ENCODE results near the gene ZNF135.

ZNF135 gene

DNA sequence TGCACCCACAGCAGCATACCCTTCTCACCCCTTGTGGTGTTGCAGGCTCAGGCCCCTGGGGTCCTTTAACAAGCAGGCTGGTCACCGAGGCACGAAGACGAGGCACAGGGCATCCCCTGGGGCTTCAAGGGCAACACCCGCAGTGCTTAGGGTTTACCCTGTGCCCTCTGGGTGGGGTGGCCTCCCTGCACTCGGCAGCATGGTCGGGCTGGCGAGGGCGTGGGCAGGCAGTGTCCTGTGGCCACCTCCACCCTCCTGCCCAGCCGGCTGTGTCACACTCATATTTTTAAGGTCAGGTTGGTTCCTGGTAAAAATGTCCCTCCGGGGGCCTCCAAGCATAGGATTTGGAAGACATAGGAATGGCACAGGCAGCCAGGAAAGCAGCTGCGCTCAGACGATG is 11.4 kb upstream of the ZNF135 start:
- no peak for DNase-seq

DNA sequence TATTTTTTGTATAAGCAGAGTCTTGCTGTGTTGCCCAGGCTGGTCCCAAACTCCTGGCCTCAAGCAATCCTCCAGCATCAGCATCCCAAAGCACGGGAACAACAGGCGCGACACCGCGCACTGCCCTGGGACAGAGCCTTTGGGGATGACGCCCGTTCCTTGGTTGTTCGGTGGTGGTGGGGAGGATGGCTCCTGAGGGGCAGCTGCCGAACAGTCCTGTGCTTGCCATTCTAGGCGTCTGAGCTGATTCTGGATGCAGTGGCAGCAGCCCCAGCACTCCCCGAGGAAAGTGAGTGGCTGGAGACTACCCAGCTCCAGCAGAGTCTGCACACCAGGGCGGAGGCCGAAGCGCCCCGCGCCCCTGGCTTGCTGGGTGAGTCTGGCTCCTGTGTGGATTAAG is 6.8 kb upstream of the ZNF135 start:
- DNase-seq, result no peak

DNA sequence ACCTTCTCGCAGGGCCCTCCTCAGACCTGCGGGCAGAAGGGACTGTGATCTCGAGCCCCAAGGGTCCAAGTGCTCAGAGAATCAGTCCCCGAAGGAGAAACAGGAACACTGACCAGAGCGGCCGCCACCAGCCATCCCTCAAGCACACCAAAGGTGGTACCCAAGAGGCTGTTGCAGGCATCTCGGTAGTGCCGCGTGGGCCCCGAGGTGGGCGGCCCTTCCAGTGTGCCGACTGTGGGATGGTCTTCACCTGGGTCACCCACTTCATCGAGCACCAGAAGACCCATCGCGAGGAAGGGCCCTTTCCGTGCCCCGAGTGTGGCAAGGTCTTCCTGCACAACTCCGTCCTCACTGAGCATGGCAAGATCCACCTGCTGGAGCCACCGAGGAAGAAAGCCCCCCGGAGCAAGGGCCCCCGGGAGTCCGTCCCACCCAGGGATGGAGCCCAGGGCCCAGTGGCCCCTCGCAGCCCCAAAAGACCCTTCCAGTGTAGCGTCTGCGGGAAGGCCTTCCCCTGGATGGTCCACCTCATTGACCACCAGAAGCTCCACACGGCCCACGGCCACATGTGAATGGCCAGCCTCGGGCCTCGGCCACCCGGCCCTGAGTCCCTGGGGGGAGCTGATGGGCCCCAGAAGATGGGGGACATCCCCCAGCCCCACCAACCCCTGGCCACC is 5.5 kb upstream of the ZNF135 start:
- no peak for DNase-seq

DNA sequence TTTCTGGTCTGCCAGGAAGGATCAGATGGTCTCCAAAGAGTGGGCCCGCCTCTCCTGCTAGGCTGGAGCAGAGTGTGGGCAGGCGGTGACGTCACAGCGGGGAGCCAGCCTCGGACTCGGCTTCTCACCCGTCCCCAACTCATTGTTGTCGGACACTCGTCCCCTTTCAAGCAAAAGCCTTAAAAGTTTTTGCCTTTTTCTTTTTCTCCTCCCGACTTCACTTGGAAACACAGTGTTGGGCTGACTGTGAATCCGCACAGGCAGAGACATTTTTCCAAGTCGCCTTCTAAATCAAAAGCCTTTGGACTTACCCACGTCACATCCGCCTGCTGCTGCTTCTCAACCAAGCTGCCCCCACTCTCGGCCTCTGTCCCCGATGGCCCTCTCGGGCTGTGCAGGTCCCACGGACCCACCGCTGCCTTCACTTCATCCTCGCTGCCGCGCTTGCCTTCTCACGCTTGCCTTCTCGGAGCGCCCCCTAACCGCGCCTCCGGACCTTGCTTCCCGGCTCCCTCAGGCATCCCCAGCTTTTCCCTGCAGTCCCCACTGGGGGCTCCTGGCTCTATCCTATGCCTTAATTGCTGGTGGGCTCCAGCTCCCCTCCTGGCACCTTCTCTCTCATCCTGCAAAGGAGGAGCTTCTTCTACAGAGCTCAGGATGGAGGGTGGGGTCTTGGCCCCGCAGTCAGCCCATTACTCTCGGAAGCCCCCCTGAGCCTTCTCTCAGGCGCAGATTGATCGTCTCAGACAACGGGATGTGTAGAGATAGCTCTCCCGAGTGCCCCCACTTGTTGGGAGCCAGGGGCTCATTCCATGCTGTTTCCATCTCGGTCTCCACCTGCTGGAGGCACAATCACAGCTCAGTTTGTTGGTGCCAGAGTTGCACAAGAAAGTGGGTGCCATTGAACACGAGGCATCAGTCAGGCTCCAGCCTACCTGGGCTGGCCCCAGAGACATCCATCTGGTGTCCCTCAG is 3.9 kb upstream of the ZNF135 start:
- DNase-seq, result no peak

DNA sequence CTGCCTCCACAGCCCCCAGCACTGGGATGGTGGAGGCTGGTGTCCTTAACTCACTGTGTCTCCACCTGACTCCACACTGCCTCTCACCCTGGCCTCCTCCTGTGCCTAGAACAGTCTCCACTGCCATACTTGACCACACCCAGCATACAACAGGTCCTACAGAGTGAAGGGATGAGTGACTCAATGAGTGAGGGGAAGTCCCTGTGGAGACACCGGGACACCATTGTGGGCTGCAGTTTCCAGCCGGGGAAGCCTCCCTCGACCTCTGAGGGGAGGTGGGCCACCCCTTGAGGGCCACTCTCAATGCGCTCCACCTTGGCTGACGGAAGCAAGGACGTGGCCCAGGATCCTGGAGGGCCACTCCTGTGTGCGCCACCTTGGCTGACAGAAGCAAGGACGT is 2.8 kb upstream of the ZNF135 start:
- no peak for DNase-seq

DNA sequence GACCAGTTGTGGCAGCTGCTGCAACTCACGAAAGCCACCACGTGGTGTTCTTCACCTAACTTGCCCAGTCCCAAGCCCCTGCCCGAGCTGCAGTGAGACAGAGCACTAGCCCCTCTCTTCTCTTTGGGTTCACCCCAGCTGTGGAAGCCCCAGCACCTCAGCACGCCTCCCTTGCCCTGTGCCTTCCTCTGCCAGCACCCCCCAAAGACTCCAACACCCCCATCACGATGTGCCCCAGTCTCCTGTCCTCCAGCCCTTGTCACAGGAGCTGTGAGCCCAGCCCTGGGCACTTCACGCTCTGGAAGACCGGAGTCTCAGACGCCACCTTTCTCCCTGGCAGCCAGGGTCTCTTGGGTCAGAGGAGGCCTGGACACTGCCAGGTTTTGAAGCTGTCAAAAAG is 2.2 kb upstream of the ZNF135 start:
- DNase-seq, result no peak

DNA sequence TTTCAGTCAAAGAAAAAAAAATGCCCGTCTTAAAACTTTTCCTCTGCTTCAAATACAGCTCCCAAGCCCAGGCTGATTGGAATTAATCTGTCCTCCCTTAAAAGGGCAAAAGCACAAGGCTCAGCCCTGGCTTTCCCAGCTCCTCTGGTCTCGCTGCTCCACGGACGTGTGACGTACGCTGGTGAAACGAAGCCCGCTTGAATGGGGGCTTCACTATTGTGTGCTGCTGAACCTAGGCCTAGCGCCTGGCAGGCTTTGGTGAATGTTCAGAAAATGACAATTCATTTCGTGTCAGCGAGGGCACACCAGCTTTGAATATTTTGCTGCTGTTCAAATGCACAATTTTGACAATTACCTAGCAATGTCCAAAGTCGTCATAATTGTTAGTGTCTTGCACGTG is 615 bp upstream of the ZNF135 start:
- no peak for DNase-seq

DNA sequence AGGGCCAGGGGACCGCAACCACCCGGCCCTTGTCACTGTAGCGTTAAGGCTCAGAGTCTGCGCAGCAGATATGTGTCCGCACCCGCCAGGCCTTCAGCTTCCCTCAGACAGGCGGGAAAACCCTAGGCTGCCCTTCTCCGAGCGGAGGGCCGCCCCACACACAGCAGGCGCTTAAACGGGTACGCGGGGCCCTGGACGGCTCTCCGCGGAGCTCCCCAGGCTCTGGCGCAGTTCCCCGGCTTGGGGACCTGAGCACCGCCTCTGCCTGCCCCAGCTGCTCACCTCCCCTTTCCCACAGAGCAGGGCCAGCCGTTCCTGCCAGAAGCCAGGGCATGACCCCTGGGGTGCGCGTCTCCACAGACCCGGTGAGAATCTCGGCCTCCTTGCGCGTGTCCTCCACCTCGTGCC is 593 bp downstream of the ZNF135 start:
- DNase-seq, result no peak

DNA sequence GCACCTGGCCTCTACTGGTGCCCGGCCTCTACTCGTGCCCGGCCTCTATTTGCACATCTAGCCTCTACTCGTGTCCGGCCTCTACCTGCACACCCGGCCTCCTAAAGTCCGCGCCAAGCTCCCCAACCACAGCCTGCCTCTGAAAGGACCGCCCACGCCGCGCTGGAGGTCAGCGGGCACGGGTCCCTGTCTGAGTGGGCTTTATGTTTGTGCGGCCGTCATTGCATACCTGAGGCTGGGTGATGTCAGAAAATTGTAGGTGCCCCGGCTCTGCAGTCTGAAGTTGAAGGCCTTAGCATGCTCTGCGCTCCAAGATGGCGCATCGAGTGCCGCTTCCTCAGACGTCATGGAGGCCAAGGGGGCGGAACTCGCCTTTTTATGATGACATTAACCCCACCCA is 1.1 kb downstream of the ZNF135 start:
- DNase-seq, result no peak

DNA sequence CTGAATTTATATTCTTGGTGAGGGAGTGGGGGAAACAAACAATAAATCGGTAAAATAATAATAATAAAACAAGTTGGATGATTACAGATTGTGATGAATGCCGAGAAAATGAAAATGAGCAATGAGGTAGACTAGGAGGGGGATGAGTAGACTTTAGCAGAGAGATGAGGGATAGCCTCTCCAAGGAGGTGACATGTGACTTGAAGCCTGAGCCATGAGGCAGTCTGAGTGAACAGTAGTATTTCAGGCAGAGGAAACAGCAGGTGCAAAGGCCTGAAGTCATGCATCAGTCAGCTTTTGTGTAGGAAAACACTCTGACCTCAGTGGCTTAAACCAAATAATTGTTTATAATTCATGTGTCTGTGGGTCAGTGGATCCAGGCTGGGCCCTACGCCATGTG is 4.6 kb downstream of the ZNF135 start:
- DNase-seq, result no peak

DNA sequence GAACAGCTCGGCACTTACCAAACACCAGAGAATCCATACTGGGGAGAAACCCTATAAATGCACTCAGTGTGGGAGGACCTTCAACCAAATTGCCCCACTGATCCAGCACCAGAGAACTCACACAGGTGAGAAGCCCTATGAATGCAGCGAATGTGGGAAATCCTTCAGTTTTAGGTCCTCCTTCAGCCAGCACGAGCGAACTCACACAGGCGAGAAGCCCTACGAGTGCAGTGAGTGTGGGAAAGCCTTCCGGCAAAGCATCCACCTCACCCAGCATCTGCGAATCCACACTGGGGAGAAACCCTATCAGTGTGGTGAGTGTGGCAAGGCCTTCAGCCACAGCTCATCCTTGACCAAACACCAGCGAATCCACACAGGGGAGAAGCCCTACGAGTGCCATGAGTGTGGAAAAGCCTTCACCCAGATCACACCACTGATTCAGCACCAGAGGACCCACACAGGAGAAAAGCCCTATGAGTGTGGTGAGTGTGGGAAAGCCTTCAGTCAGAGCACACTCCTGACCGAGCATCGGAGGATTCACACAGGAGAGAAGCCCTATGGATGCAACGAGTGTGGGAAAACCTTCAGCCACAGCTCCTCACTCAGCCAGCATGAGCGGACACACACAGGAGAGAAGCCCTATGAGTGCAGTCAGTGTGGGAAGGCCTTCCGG is 8.3 kb downstream of the ZNF135 start:
- no peak for DNase-seq

DNA sequence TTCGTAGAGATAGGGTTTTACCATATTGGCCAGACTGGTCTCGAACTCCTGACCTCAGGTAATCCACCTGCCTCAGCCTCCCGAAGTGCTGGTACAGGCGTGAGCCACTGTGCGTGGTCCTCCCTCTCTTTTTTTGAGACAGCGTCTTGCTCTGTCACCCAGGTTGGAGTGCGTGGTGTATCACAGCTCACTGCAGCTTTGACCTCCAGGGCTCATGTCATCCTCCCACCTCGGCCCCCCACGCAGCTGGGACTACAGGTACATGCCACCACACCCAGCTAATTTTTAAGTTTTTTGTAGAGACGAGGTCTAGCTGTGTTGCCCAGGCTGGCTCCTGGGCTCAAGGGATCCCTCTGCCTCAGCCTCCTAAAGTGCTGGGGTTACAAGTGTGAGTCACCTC is 20.7 kb downstream of the ZNF135 start:
- no peak for DNase-seq

DNA sequence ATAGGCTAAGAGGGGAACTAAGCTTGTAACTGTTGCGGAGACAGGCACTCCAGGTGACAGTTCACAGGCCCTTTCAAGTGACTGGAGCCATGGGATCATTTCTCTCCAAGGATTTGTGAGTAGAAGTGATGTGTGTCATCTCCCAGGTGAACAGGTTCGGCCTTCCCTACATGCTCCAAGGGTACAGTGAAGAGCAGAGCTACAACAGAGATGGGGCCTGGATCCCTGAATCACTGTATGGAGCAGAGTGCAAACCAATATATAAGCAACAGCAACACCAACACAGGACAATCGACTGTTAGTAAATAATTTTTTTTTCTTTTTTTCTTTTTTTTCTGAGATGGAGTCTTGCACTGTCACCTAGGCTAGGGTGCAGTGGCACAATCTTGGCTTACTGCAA is 23.9 kb downstream of the ZNF135 start:
- DNase-seq, result no peak

DNA sequence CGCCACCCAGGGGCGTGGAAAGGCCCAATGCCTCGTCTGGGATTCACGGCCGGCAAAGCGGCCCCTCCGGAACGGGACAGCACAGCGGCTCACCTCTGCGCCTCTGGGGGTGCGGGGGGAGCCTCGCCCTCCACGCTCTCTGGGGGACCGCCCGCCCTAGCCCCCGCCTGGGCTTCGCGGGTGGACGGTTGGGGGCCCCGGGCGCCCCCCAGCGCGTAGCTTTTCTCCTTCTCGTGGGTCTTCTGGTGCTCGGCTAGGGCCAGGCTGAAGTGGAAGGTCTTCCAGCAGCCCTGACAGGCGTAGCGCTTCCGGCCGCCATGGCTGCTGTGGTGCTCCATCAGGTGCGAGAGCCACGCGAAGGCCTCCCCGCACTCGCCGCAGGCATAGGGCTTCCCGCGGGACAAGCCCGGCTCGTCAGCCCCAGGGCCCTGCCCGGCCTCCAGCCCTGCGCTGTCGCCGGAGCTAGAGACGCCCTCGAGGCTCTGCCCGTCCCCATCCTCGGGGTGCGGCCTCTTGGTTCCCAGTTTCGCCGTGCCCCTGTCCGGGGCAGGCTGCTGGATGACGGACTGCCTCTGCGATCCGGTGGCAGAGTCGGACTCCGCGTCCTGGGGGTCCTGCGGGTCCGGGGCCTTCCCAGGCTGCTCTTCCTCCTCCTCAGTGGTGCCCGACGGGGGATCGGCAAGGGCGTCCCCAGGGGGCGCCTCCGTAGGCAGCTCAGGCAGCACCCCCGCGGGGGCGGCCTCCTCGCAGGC is 25.7 kb downstream of the ZNF135 start:
- no peak for DNase-seq

DNA sequence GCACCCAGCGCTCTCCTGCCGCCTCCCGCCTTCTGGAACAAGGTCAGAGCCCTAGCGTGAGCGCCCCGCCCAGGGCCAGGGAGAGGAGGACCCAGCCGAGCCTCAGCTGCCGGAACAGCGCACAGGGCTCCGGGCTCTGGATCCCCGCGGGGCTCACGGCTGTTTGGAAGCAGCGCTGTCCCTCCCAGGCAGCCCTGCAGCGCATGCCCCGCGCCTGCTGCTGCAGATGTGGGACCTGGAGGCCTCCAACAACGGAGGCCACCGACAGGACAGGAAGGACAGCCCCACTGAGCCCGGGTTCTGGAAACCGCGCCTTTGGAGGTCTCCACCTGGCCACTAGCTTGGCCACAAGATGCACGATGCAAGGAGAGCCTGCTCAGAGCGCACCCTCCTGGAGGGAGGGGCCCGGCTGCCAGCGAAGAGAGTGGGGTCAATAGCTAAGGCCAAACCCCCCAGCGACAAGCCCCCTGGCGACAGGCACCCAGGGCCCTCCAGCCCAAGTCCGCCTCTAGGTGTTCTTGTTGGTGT is 26.3 kb downstream of the ZNF135 start:
- no peak for DNase-seq

DNA sequence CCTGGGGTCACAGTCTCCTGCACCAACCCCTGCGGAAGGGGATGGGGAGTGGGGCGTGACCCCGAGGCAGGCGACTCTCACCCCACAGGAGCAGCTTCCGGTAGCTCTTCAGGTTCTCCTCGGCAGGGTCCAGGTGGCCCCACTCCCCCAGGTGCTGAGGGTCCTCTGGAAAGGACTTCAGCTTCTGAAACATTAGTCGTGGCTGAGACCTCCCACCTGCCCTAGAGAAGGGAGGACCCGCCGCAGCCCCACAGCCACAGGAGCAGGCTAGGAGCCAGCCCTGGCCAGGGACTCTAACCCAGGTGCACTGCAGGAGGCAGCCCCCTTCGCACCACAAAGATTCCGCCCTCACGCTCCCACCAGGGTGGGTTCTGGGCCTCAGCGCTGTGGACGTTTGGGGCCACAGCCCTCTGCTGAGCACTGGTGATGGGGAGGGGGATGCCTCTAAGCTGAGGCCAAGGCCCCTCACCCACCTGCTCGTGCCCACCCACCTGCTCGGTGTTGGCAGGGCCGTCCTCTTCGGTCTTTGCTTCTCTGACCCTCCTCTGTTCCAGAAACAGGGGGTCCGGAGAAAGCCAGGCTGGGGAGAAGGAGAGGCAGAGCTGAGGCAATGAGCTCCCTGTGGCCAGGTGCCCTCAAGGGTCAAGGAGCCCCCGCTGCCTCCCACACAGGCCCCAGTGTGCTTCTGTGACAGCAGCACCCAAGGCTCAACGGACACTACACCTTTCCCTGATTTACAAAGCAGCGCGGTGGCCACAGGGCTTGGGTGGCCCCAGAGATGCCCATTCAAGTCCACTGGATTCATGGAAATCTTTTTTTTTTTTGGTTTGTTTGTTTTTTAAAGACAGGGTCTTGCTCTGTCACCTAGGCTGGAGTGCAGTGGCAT is 28.0 kb downstream of the ZNF135 start:
- DNase-seq, result no peak

DNA sequence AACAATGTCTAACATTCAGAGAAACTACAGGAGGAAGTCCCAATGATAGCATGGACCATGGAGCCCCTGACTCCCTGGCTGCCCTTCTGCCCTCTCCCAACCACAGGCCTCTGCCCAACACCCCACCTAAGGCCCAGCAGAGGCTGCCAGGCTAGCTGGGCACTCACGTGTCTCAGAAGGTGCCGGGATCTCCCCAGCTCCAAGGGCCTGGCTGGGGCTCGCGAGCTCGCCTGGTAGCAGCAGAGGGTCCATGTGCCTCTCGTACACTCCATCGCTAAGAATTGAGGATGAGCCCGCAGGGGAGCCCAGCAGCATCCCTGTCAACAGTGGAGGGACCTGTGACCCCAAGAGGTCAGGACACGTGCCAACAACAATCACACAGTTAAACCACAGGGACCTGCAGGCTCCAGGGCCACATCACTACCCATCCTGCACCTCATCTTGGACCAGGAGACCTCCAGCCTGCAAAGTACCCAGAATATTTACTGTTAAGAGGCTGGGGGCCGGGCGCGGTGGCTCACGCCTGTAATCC is 29.5 kb downstream of the ZNF135 start:
- DNase-seq, result no peak

DNA sequence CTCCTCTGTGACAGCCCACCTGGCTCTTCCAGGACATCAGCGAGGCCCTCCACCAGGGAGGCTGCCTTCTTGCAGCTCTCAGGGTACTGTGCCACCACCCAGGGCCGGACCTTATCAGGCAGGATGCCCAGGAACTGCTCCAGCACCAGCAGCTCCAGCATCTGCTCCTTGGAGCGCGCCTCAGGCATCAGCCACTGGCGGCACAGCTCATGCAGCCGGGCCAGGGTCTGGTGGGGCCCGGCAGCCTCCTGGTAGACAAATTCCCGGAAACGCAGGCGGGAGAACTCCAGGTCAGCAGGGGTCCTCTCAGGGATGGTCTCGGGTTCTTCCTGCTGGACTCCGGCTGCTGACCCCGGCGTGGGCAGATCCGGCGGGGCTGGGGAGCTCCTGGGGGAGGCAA is 30.8 kb downstream of the ZNF135 start:
- DNase-seq, result no peak

DNA sequence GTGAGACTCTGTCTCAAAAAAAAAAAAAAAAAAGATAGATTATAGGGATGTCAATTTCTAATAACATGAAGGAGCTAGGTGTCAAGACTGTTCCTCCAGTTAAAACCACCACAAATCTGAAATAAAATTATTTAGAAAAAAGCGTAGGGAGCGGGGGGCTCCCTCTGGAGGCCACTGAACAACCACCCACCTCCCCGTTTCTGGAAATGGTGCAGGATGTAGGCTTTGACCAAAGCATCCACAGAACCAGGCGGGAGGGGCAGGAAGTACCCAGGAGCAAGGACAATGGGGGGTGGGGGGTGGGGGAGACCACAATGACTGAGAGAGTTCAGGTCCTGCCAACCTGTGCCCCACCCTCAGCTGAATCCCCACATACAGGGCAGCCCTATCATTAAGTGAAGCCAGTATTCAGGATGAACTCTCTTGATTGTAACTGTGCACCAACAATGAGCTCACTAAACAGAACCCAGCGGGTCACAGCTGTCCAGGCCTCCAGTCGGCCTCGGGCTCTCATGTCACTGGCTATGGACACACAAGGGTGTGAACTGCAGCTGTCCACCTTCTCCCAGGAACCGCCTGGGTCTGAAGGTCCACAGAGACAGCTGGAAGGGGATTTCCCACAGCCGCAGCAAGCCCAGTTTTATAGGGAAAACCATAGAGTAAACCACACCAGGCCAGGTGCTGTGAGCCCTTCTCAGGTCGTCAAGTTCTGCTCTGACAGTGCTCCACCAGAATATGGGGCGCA is 32.3 kb downstream of the ZNF135 start:
- DNase-seq, result no peak

DNA sequence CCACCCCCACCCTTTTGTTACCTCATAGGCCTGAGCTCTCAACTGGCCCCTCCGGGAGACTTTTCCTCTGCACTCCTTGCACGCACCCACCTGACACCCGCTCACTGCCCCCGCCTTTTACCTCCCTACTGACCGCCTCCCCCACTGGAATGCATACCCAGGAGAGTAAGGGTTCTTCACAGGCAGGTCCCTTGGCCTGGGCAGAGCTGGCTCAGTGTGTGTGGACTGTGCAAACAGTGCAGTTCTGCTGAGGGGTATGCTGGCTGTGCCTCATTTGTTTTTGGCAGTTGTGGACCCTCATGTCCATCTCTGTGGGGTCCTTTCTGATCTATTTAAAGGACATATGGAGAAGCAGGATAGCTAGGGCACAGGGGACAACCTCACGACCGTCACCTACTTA is 34.0 kb downstream of the ZNF135 start:
- DNase-seq, result no peak

DNA sequence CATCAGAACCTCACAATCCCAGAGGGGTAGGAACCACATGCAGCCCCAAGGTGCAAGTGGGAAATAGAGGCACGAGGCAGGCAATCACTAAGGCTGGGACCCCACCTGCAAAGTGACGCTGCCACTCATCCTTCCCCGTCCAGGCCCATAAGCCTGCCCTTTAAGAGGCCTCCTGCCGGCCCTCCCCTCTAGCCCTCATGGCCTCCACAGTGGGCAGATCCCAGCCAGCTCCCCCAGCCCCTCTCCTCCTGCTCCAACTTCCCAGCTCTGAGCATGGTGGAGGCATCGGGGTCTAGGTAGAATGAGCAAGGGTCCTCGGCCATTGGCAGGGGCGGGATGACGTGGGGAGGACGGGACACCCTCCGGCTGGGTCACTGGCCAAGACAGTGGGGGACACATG is 36.2 kb downstream of the ZNF135 start:
- no peak for DNase-seq
